Ovary (tissue), 3 donors: ENCODE measurements around the gene AQP11.

Source experiments
- EP300 ChIP-seq: sonication (generic); formaldehyde crosslinking; IDR thresholded peaks from one replicate; pipeline ENCODE4 v1.6.1; 2017; ENCODE audit warnings: antibody characterized with exemption
- POLR2A ChIP-seq: fragments of 450-650 bp; IDR thresholded peaks from one replicate; pipeline ENCODE4 v1.6.1; 2017; ENCODE audit warnings: antibody characterized with exemption, mild to moderate bottlenecking, moderate library complexity
- TF ChIP-seq, protein P1 (sequence below), 3 donors: fragments of 450-650 bp in 2 of 3; fragments of 200-600 bp in 1 of 3; IDR thresholded peaks; one replicate each; pipeline versions ENCODE4 v1.5.1 to v1.8.0; 2016 to 2022; ENCODE audit warnings: antibody characterized with exemption in 3 of 3, mild to moderate bottlenecking in 1 of 3
- donor health status: DM: no; HTN: no; CAD: no.

DNA sequence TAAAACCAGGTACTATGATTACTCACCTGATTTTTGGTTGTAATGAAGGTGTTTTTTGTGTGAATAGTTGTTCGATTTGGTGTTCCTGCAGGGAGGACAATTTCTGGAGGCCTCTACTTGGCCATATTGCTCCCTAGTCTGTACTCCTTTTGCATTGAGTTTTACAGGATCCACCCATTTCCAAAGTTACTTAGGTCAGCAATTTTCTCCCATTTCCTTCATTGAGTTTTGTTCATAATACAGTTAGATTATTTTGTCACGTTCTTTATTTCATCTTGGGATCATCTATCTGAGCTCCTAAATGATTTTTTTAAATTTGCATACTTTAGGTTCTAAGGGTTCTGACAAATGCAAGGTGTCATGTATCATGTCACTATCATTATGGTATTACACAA is 20.1 kb upstream of the AQP11 start:
- TF ChIP-seq EP300 = no peak
- TF ChIP-seq, protein P1, sequence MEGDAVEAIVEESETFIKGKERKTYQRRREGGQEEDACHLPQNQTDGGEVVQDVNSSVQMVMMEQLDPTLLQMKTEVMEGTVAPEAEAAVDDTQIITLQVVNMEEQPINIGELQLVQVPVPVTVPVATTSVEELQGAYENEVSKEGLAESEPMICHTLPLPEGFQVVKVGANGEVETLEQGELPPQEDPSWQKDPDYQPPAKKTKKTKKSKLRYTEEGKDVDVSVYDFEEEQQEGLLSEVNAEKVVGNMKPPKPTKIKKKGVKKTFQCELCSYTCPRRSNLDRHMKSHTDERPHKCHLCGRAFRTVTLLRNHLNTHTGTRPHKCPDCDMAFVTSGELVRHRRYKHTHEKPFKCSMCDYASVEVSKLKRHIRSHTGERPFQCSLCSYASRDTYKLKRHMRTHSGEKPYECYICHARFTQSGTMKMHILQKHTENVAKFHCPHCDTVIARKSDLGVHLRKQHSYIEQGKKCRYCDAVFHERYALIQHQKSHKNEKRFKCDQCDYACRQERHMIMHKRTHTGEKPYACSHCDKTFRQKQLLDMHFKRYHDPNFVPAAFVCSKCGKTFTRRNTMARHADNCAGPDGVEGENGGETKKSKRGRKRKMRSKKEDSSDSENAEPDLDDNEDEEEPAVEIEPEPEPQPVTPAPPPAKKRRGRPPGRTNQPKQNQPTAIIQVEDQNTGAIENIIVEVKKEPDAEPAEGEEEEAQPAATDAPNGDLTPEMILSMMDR (IDR thresholded peaks at IDR 0.05) = no peak
- TF ChIP-seq POLR2A = no peak
